BE2C (cell line): ENCODE measurements around the gene DEF6.

ENCODE experiments used
- DNase-seq: peaks from one replicate; pipeline ENCODE4 v3.0.0-alpha.2; 2020
- H3K27me3 ChIP-seq: fragments of 250-450 bp; sonication (Bioruptor Pico); 2 replicates; pipeline ENCODE4 v1.5.1; 2020; ENCODE audit warnings: mild to moderate bottlenecking
- H3K36me3 ChIP-seq: fragments of 250-450 bp; sonication (Bioruptor Pico); 2 replicates; pipeline ENCODE4 v1.5.1; 2020; ENCODE audit warnings: mild to moderate bottlenecking
- H3K4me1 ChIP-seq: fragments of 250-450 bp; sonication (Bioruptor Pico); 2 replicates; pipeline ENCODE4 v1.5.1; 2020
- H3K4me3 ChIP-seq: 2 replicates; pipeline ENCODE4 v1.5.1; 2011; ENCODE audit warnings: low read depth, low read length
- H3K9me3 ChIP-seq: fragments of 250-450 bp; sonication (Bioruptor Pico); 2 replicates; pipeline ENCODE4 v1.5.1; 2020
- CTCF ChIP-seq: IDR thresholded peaks from 2 replicates; pipeline ENCODE4 v1.5.1; 2012; ENCODE audit warnings: mild to moderate bottlenecking, low read depth, low read length

The DEF6 gene

GRCh38 chr6:35273822-35274559, 23.6 kb upstream of the DEF6 start:
- H3K4me1 ChIP-seq = no peaks in the 10 kb centered on the region
- H3K9me3 ChIP-seq = no peaks in the 10 kb centered on the region
- no peak for DNase-seq
- no peaks in the 10 kb centered on the region for H3K27me3 ChIP-seq
- no peak overlapping the region for H3K4me3 ChIP-seq
- no peaks in the 10 kb centered on the region for H3K36me3 ChIP-seq
- no peak for TF ChIP-seq CTCF

GRCh38 chr6:35275744-35276260, 21.8 kb upstream of the DEF6 start:
- Histone ChIP-seq H3K27me3 (no peaks in the 10 kb centered on the region), H3K9me3 (no peaks in the 10 kb centered on the region), H3K36me3 (no peaks in the 10 kb centered on the region), H3K4me3 (no peak overlapping the region), H3K4me1 (no peaks in the 10 kb centered on the region)
- no peak for TF ChIP-seq CTCF
- no peak for DNase-seq

GRCh38 chr6:35278708-35279107, 18.9 kb upstream of the DEF6 start:
- no peaks in the 10 kb centered on the region for H3K27me3 ChIP-seq
- no peaks in the 10 kb centered on the region for H3K9me3 ChIP-seq
- DNase-seq = no peak
- no peaks in the 10 kb centered on the region for H3K4me1 ChIP-seq
- no peaks in the 10 kb centered on the region for H3K36me3 ChIP-seq
- no peak for TF ChIP-seq CTCF
- H3K4me3 ChIP-seq = no peak overlapping the region

GRCh38 chr6:35280903-35281302, 16.7 kb upstream of the DEF6 start:
- DNase-seq = no peak
- no peaks in the 10 kb centered on the region for H3K9me3 ChIP-seq
- H3K4me3 ChIP-seq = no peak overlapping the region
- peaks cover under 1% of the 10 kb centered on the region; the same call in 1 of the 2 replicates for H3K36me3 ChIP-seq
- no peaks in the 10 kb centered on the region; the same call in 1 of the 2 replicates for H3K4me1 ChIP-seq
- H3K27me3 ChIP-seq = no peaks in the 10 kb centered on the region
- no peak for TF ChIP-seq CTCF

- no peaks in the 10 kb centered on the region; the same call in 1 of the 2 replicates for H3K4me1 ChIP-seq
- TF ChIP-seq CTCF = no peak
- peaks cover 13% of the 10 kb centered on the region; the same call in 1 of the 2 replicates for H3K36me3 ChIP-seq
- no peaks in the 10 kb centered on the region for H3K27me3 ChIP-seq
- no peaks in the 10 kb centered on the region for H3K9me3 ChIP-seq
- no peak for DNase-seq
- no peak overlapping the region for H3K4me3 ChIP-seq
These were observed 15.1 kb upstream of the DEF6 start for GRCh38 chr6:35282472-35282871.

- no peak for TF ChIP-seq CTCF
- DNase-seq = no peak
- Histone ChIP-seq H3K36me3 (peaks cover 13% of the 10 kb centered on the region), H3K4me1 (no peaks in the 10 kb centered on the region; the same call in 1 of the 2 replicates), H3K27me3 (no peaks in the 10 kb centered on the region), H3K4me3 (no peak overlapping the region), H3K9me3 (no peaks in the 10 kb centered on the region)
These were observed 14.3 kb upstream of the DEF6 start for GRCh38 chr6:35283361-35283760.
